Measurements from ENCODE around the gene SDK1. TPM values are rescaled to one million over a fixed set of nuclear protein-coding genes. Genes with fewer than 3 reads are reported as not detected.

The SDK1 gene
- total RNA-seq, 2 donors from 2014 or later: 3.1 to 3.6 TPM

- no peak for DNase-seq (ENCODE audit: low spot score)
- Histone ChIP-seq H3K36me3 (no peaks in the 10 kb centered on the region), H3K27me3 (no peaks in the 10 kb centered on the region), H3K4me3 (no peak overlapping the region), H3K27ac (no peak overlapping the region), H3K4me1 (no peaks in the 10 kb centered on the region), H3K9me3 (no peaks in the 10 kb centered on the region)
- TF ChIP-seq CTCF (IDR thresholded peaks at IDR 0.05): no peak
These were observed 844.5 kb downstream of the SDK1 start for GRCh38 chr7:4145576-4145975.

- no peak for DNase-seq (ENCODE audit: low spot score)
- Histone ChIP-seq H3K27ac (no peak overlapping the region), H3K4me3 (no peak overlapping the region), H3K4me1 (no peaks in the 10 kb centered on the region), H3K36me3 (no peaks in the 10 kb centered on the region), H3K27me3 (no peaks in the 10 kb centered on the region), H3K9me3 (no peaks in the 10 kb centered on the region)
- TF ChIP-seq CTCF (IDR thresholded peaks at IDR 0.05): no peak
These were observed 847.0 kb downstream of the SDK1 start for GRCh38 chr7:4147926-4148620.

- no peaks in the 10 kb centered on the region for H3K9me3 ChIP-seq
- H3K36me3 ChIP-seq: no peaks in the 10 kb centered on the region
- no peak overlapping the region for H3K27ac ChIP-seq
- no peak for DNase-seq (ENCODE audit: low spot score)
- no peaks in the 10 kb centered on the region for H3K27me3 ChIP-seq
- no peak overlapping the region for H3K4me3 ChIP-seq
- H3K4me1 ChIP-seq: no peaks in the 10 kb centered on the region
- no peak for TF ChIP-seq CTCF (IDR thresholded peaks at IDR 0.05)
These were observed 848.2 kb downstream of the SDK1 start for GRCh38 chr7:4149236-4149635.

- H3K4me1 ChIP-seq: no peaks in the 10 kb centered on the region
- no peak overlapping the region for H3K4me3 ChIP-seq
- H3K27me3 ChIP-seq: no peaks in the 10 kb centered on the region
- no peaks in the 10 kb centered on the region for H3K36me3 ChIP-seq
- H3K9me3 ChIP-seq: no peaks in the 10 kb centered on the region
- no peak overlapping the region for H3K27ac ChIP-seq
- TF ChIP-seq CTCF (IDR thresholded peaks at IDR 0.05): no peak
- DNase-seq (ENCODE audit: low spot score): no peak
These were observed 848.6 kb downstream of the SDK1 start for GRCh38 chr7:4149645-4150044.

- Histone ChIP-seq H3K9me3 (no peaks in the 10 kb centered on the region), H3K36me3 (no peaks in the 10 kb centered on the region), H3K27me3 (no peaks in the 10 kb centered on the region), H3K4me3 (no peak overlapping the region), H3K4me1 (no peaks in the 10 kb centered on the region), H3K27ac (no peak overlapping the region)
- no peak for DNase-seq (ENCODE audit: low spot score)
- no peak for TF ChIP-seq CTCF (IDR thresholded peaks at IDR 0.05)
These were observed 849.7 kb downstream of the SDK1 start for GRCh38 chr7:4150731-4151130.

GRCh38 chr7:4151524-4151923 lies 850.5 kb downstream of the SDK1 start:
- no peak for DNase-seq (ENCODE audit: low spot score)
- Histone ChIP-seq H3K36me3 (no peaks in the 10 kb centered on the region), H3K27ac (no peak overlapping the region), H3K4me1 (no peaks in the 10 kb centered on the region), H3K4me3 (no peak overlapping the region), H3K27me3 (no peaks in the 10 kb centered on the region), H3K9me3 (no peaks in the 10 kb centered on the region)
- no peak for TF ChIP-seq CTCF (IDR thresholded peaks at IDR 0.05)

Data from right atrium auricular region (tissue), 2 donors.